H9 (cell line): ENCODE measurements around the gene COP1. TPM values are rescaled to one million over a fixed set of nuclear protein-coding genes. Genes with fewer than 3 reads are reported as not detected.
"Not testable (repeated sequence)": the region's sequence is repeated elsewhere in the genome, so short reads cannot be mapped to it uniquely, and the experiment has no call there.

ENCODE experiments used
- DNase-seq: peaks from one replicate; pipeline ENCODE4 v3.0.0-alpha.2; 2017
- H2AFZ ChIP-seq: one replicate; pipeline ENCODE4 v1.6.1; 2013; ENCODE audit warnings: mild to moderate bottlenecking, low read length, control low read depth, moderate library complexity
- H2AK5ac ChIP-seq: 2 replicates; pipeline ENCODE4 v1.6.1; 2013; ENCODE audit warnings: low read length, control low read depth, mixed read lengths; ENCODE audit not compliant: insufficient read length
- H2BK120ac ChIP-seq: one replicate; pipeline ENCODE4 v1.6.1; 2013; ENCODE audit warnings: low read depth, mild to moderate bottlenecking, low read length, control low read depth, inconsistent platforms; ENCODE audit not compliant: poor library complexity, severe bottlenecking
- H2BK12ac ChIP-seq: 2 replicates; pipeline ENCODE4 v1.6.1; 2013; ENCODE audit warnings: low read length, control low read depth, mixed read lengths, low read depth; ENCODE audit not compliant: insufficient read length
- H2BK15ac ChIP-seq: 2 replicates; pipeline ENCODE4 v1.6.1; 2013; ENCODE audit warnings: low read depth, low read length, control low read depth
- H2BK20ac ChIP-seq: one replicate; pipeline ENCODE4 v1.6.1; 2013; ENCODE audit warnings: low read depth, mild to moderate bottlenecking, low read length, control low read depth, inconsistent platforms; ENCODE audit not compliant: poor library complexity, severe bottlenecking
- H2BK5ac ChIP-seq: 2 replicates; pipeline ENCODE4 v1.6.1; 2013; ENCODE audit warnings: low read length, control low read depth, mixed read lengths; ENCODE audit not compliant: insufficient read length
- H3K14ac ChIP-seq: 2 replicates; pipeline ENCODE4 v1.6.1; 2013; ENCODE audit warnings: low read length, control low read depth; ENCODE audit not compliant: insufficient read depth
- H3K18ac ChIP-seq: 2 replicates; pipeline ENCODE4 v1.6.1; 2013; ENCODE audit warnings: low read depth, mild to moderate bottlenecking, mixed read lengths, low read length, control low read depth; ENCODE audit not compliant: insufficient read length
- H3K23ac ChIP-seq: 2 replicates; pipeline ENCODE4 v1.6.1; 2013; ENCODE audit warnings: low read length, control low read depth, mixed read lengths, low read depth; ENCODE audit not compliant: insufficient read length
- H3K23me2 ChIP-seq: 2 replicates; pipeline ENCODE4 v1.6.1; 2013; ENCODE audit warnings: low read depth, mild to moderate bottlenecking, mixed read lengths, low read length, control low read depth; ENCODE audit not compliant: insufficient read length, poor library complexity, severe bottlenecking
- H3K27ac ChIP-seq: 2 replicates; pipeline ENCODE4 v1.5.1; 2013; ENCODE audit warnings: low read length, control low read depth, mixed read lengths, low read depth; ENCODE audit not compliant: insufficient read length
- H3K27me3 ChIP-seq: 2 replicates; pipeline ENCODE4 v1.6.1; 2013; ENCODE audit warnings: low read length, control low read depth, inconsistent platforms; ENCODE audit not compliant: insufficient read depth
- H3K4ac ChIP-seq: 2 replicates; pipeline ENCODE4 v1.6.1; 2013; ENCODE audit warnings: low read depth, mild to moderate bottlenecking, control low read depth, inconsistent platforms, low read length, moderate library complexity
- H3K4me1 ChIP-seq: 2 replicates; pipeline ENCODE4 v1.6.1; 2013; ENCODE audit warnings: low read length, control low read depth, inconsistent platforms; ENCODE audit not compliant: insufficient read depth
- H3K4me2 ChIP-seq: 2 replicates; pipeline ENCODE4 v1.6.1; 2013; ENCODE audit warnings: low read length, control low read depth, mixed read lengths; ENCODE audit not compliant: insufficient read length, insufficient read depth
- H3K56ac ChIP-seq: 2 replicates; pipeline ENCODE4 v1.6.1; 2013; ENCODE audit warnings: low read depth, mild to moderate bottlenecking, mixed read lengths, low read length, control low read depth; ENCODE audit not compliant: insufficient read length
- H3K79me1 ChIP-seq: 2 replicates; pipeline ENCODE4 v1.6.1; 2013; ENCODE audit warnings: low read depth, mild to moderate bottlenecking, moderate library complexity, low read length, control low read depth, inconsistent platforms; ENCODE audit not compliant: insufficient read depth, poor library complexity, severe bottlenecking
- H3K79me2 ChIP-seq: 2 replicates; pipeline ENCODE4 v1.6.1; 2013; ENCODE audit warnings: low read length, control low read depth, inconsistent platforms; ENCODE audit not compliant: insufficient read depth
- H3K9ac ChIP-seq: 2 replicates; pipeline ENCODE4 v1.6.1; 2013; ENCODE audit warnings: low read length, control low read depth, mixed read lengths; ENCODE audit not compliant: insufficient read length; ENCODE audit errors: extremely low read depth
- H3K9me3 ChIP-seq: one replicate; pipeline ENCODE4 v1.6.1; 2013; ENCODE audit warnings: low read depth, low read length, inconsistent platforms; ENCODE audit not compliant: control insufficient read depth
- H3T11ph ChIP-seq: one replicate; pipeline ENCODE4 v1.6.1; 2013; ENCODE audit warnings: mild to moderate bottlenecking, low read length, control low read depth, inconsistent platforms
- H4K20me1 ChIP-seq: one replicate; pipeline ENCODE4 v1.6.1; 2013; ENCODE audit not compliant: control insufficient read depth, insufficient read length, insufficient read depth
- H4K5ac ChIP-seq: 2 replicates; pipeline ENCODE4 v1.6.1; 2013; ENCODE audit warnings: low read depth, mild to moderate bottlenecking, mixed read lengths, low read length, control low read depth; ENCODE audit not compliant: insufficient read length
- H4K8ac ChIP-seq: replicated peaks from 2 replicates; pipeline ENCODE4 v1.6.1; 2013; ENCODE audit warnings: low read length, control low read depth, mixed read lengths, low read depth; ENCODE audit not compliant: insufficient read length
- H4K91ac ChIP-seq: 2 replicates; pipeline ENCODE4 v1.6.1; 2013; ENCODE audit warnings: low read depth, mild to moderate bottlenecking, moderate library complexity, mixed read lengths, low read length, control low read depth; ENCODE audit not compliant: insufficient read length
- H3K27ac Mint-ChIP-seq, 3 experiments: 2 replicates in 2 of 3; 3 replicates in 1 of 3; pipeline ENCODE4 v1.8.0; 2020 to 2021; ENCODE audit warnings: mixed read lengths in 3 of 3, mild to moderate bottlenecking in 1 of 3, moderate library complexity in 1 of 3
- H3K27me3 Mint-ChIP-seq: 2 replicates; pipeline ENCODE4 v1.8.0; 2021; ENCODE audit warnings: low read depth, mild to moderate bottlenecking, moderate library complexity, mixed read lengths
- H3K36me3 Mint-ChIP-seq, 3 experiments: 2 replicates in 2 of 3; 3 replicates in 1 of 3; pipeline ENCODE4 v1.8.0; 2020 to 2021; ENCODE audit warnings: low read depth in 3 of 3, mixed read lengths in 3 of 3; ENCODE audit not compliant: insufficient read depth in 1 of 3
- H3K4me1 Mint-ChIP-seq, 2 experiments: 2 replicates each; pipeline ENCODE4 v1.8.0; 2020; ENCODE audit warnings: mixed read lengths in 2 of 2
- H3K4me3 Mint-ChIP-seq, 2 experiments: 2 replicates in 1 of 2; 3 replicates in 1 of 2; pipeline ENCODE4 v1.8.0; 2020 to 2021; ENCODE audit warnings: mild to moderate bottlenecking in 2 of 2, mixed read lengths in 2 of 2, moderate library complexity in 1 of 2
- H3K9me3 Mint-ChIP-seq, 2 experiments: 2 replicates in 1 of 2; 3 replicates in 1 of 2; pipeline ENCODE4 v1.8.0; 2020; ENCODE audit warnings: mild to moderate bottlenecking in 2 of 2, mixed read lengths in 2 of 2, moderate library complexity in 1 of 2
- CTCF ChIP-seq: fragments of 200-600 bp; sonication (generic); conservative IDR thresholded peaks from 3 replicates; pipeline ENCODE4 v1.8.0; 2021; ENCODE audit warnings: antibody characterized with exemption, mild to moderate bottlenecking
- WGBS: extraction: QIAGEN DNeasy Blood & Tissue Kit; methylation state at CpG from one replicate; pipeline ENCODE4 v1.1.7; 2013; ENCODE audit warnings: missing lambda C conversion rate, low lambda C conversion rate, mixed read lengths; ENCODE audit not compliant: insufficient read length; ENCODE audit errors: extremely low coverage; 5-methylcytosine and 5-hydroxymethylcytosine counted together
- total RNA-seq: library from RNA; stranded (reverse); gene quantifications from 2 replicates; pipeline ENCODE4 v1.2.1, GENCODE V29; 2021

Gene COP1
- total RNA-seq, 1 experiment from 2014 or later = 41.3 TPM

DNA sequence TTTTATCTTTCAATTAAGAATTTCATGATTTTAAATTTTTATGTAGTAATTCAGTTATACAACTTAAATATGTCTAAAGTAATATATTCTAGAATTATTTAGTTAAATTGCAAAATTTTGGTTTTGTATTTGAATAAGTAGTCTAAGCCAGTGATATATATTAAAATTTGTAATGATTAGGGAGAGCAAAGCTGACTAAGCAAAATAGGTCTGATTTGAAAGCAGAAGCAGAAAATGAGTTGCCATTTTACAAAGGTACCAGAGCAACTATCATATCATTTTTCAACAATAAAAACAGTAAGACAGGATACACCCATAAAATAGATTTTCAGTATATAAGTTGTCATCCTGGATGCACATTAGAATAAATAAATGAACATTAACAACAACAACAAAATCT is 177.9 kb downstream of the COP1 start:
- Histone ChIP-seq H3K27me3 (no peaks in the 10 kb centered on the region), H3K4me1 (no peaks in the 10 kb centered on the region), H2AK5ac (no peak overlapping the region), H4K8ac (no peak overlapping the region), H3K23me2 (no peaks in the 10 kb centered on the region), H4K5ac (no peak overlapping the region), H3K4me2 (no peak overlapping the region), H2BK20ac (no peak overlapping the region), H3K23ac (no peak overlapping the region), H2BK120ac (no peak overlapping the region), H3T11ph (no peak overlapping the region), H2BK15ac (no peak overlapping the region), H3K18ac (no peak overlapping the region), H2BK5ac (no peak overlapping the region), H3K9ac (no peak overlapping the region), H2BK12ac (no peak overlapping the region), H4K20me1 (no peaks in the 10 kb centered on the region), H3K14ac (no peak overlapping the region), H2AFZ (no peak overlapping the region), H3K79me1 (no peaks in the 10 kb centered on the region), H3K27ac (no peak overlapping the region), H4K91ac (no peak overlapping the region), H3K4ac (no peak overlapping the region), H3K79me2 (no peaks in the 10 kb centered on the region), H3K9me3 (no peaks in the 10 kb centered on the region), H3K56ac (no peak overlapping the region)
- H3K36me3 Mint-ChIP-seq = peaks cover 0 to 3% (median 0%) of the 10 kb centered on the region in 3 experiments; a peak in 2 of 7 replicates
- no peaks in the 10 kb centered on the region for H3K9me3 Mint-ChIP-seq
- DNase-seq = no peak
- H3K4me1 Mint-ChIP-seq = no peaks in the 10 kb centered on the region
- TF ChIP-seq CTCF = no peak
- no peak overlapping the region for H3K4me3 Mint-ChIP-seq
- H3K27me3 Mint-ChIP-seq = no peaks in the 10 kb centered on the region
- H3K27ac Mint-ChIP-seq = no peak overlapping the region

DNA sequence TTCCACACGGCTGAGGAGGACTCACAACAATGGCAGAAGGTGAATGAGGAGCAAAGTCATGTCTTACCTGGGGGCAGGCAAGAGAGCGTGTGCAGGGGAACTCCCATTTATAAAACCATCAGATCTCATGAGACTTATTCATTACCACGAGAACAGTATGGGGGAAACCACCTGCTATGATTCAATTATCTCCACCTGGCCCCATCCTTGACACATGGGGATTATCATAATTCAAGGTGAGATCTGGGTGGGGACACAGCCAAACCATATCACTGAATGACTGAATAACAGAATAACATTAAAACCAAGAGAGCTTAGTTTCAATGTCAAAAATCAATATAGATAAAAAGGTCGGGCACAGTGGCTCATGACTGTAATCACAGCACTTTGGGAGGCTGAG is 179.2 kb downstream of the COP1 start:
- not testable (repeated sequence) for H3K56ac ChIP-seq, H3K9ac ChIP-seq, H3K79me2 ChIP-seq, H3K27ac ChIP-seq, DNase-seq, H4K91ac ChIP-seq, H3K27me3 ChIP-seq, H3T11ph ChIP-seq, H2BK120ac ChIP-seq, H2BK12ac ChIP-seq, H4K20me1 ChIP-seq, H3K18ac ChIP-seq, H2AFZ ChIP-seq, H3K4me1 Mint-ChIP-seq, H4K8ac ChIP-seq, H3K14ac ChIP-seq, H2BK5ac ChIP-seq, H2BK15ac ChIP-seq, H3K36me3 Mint-ChIP-seq, H3K9me3 ChIP-seq, H3K27me3 Mint-ChIP-seq, H3K27ac Mint-ChIP-seq, H3K23me2 ChIP-seq, H3K79me1 ChIP-seq, H3K4me2 ChIP-seq, H3K4ac ChIP-seq, H3K23ac ChIP-seq, H4K5ac ChIP-seq, H3K4me3 Mint-ChIP-seq, H3K4me1 ChIP-seq, H2BK20ac ChIP-seq, H2AK5ac ChIP-seq, H3K9me3 Mint-ChIP-seq
- no CpG with 5 or more reads among the region's 4 CpGs for WGBS
